Liver (tissue), 9 donors: ENCODE results near the gene COL26A1. TPM values are rescaled to one million over a fixed set of nuclear protein-coding genes. Genes with fewer than 3 reads are reported as not detected.

Source experiments
- DNase-seq: peaks from one replicate; pipeline ENCODE4 v3.0.0-alpha.2; 2017; ENCODE audit warnings: low spot score
- H3K27ac ChIP-seq, 2 donors: one replicate each; pipeline ENCODE4 v1.7.0; 2013; ENCODE audit warnings: inconsistent platforms in 2 of 2, low read length in 2 of 2, control low read depth in 1 of 2, low read depth in 1 of 2, mild to moderate bottlenecking in 1 of 2
- H3K27me3 ChIP-seq, 4 donors: one replicate each; pipeline versions ENCODE4 v1.6.1 to v1.7.0; 2013; ENCODE audit warnings: low read length in 3 of 4, inconsistent platforms in 1 of 4, mild to moderate bottlenecking in 1 of 4, moderate library complexity in 1 of 4; ENCODE audit not compliant: control insufficient read depth in 4 of 4, insufficient read depth in 4 of 4
- H3K36me3 ChIP-seq, 4 donors: one replicate each; pipeline versions ENCODE4 v1.6.1 to v1.7.0; 2013; ENCODE audit warnings: low read length in 3 of 4, mild to moderate bottlenecking in 3 of 4, low read depth in 1 of 4, moderate library complexity in 1 of 4; ENCODE audit not compliant: control insufficient read depth in 4 of 4, insufficient read depth in 3 of 4
- H3K4me1 ChIP-seq, 4 donors: one replicate each; pipeline versions ENCODE4 v1.6.1 to v1.7.0; 2013; ENCODE audit warnings: low read length in 3 of 4, mild to moderate bottlenecking in 3 of 4, moderate library complexity in 1 of 4; ENCODE audit not compliant: control insufficient read depth in 4 of 4, insufficient read depth in 4 of 4
- H3K4me3 ChIP-seq, 3 donors: one replicate each; pipeline versions ENCODE4 v1.6.1 to v1.7.0; 2013; ENCODE audit warnings: low read length in 3 of 3, control low read depth in 1 of 3, low read depth in 1 of 3, mild to moderate bottlenecking in 1 of 3
- H3K9ac ChIP-seq, 2 donors: one replicate each; pipeline ENCODE4 v1.7.0; 2013; ENCODE audit warnings: low read length in 2 of 2, mild to moderate bottlenecking in 2 of 2, moderate library complexity in 2 of 2, control low read depth in 1 of 2, low read depth in 1 of 2
- H3K9me3 ChIP-seq, 4 donors: one replicate each; pipeline versions ENCODE4 v1.6.1 to v1.7.0; 2013; ENCODE audit warnings: low read length in 3 of 4; ENCODE audit not compliant: control insufficient read depth in 4 of 4
- FOXA1 ChIP-seq: IDR thresholded peaks from 2 replicates; pipeline ENCODE4 v1.6.1; 2016; ENCODE audit warnings: antibody characterized with exemption
- FOXA2 ChIP-seq: IDR thresholded peaks from 2 replicates; pipeline ENCODE4 v1.6.1; 2016; ENCODE audit warnings: antibody characterized with exemption
- GABPA ChIP-seq, 2 donors: IDR thresholded peaks in 1 of 2; conservative IDR thresholded peaks in 1 of 2; 2 replicates each; pipeline ENCODE4 v1.6.1; 2016; ENCODE audit warnings: antibody characterized with exemption in 2 of 2, mild to moderate bottlenecking in 1 of 2, moderate library complexity in 1 of 2
- HNF4A ChIP-seq, 2 donors: conservative IDR thresholded peaks; 2 replicates each; pipeline ENCODE4 v1.6.1; 2016; ENCODE audit warnings: antibody characterized with exemption in 2 of 2, mild to moderate bottlenecking in 2 of 2
- HNF4G ChIP-seq: IDR thresholded peaks from 2 replicates; pipeline ENCODE4 v1.6.1; 2016; ENCODE audit warnings: antibody characterized with exemption
- JUND ChIP-seq, 2 donors: IDR thresholded peaks; 2 replicates each; pipeline ENCODE4 v1.6.1; 2016; ENCODE audit warnings: antibody characterized with exemption in 2 of 2
- NR2F2 ChIP-seq: IDR thresholded peaks from 2 replicates; pipeline ENCODE4 v1.6.1; 2016; ENCODE audit warnings: antibody characterized with exemption
- RAD21 ChIP-seq, 2 donors: IDR thresholded peaks; 2 replicates each; pipeline ENCODE4 v1.6.1; 2016; ENCODE audit warnings: antibody characterized with exemption in 2 of 2, mild to moderate bottlenecking in 2 of 2
- RXRA ChIP-seq, 2 donors: IDR thresholded peaks; 2 replicates each; pipeline ENCODE4 v1.6.1; 2017 to 2018; ENCODE audit warnings: antibody characterized with exemption in 2 of 2, mild to moderate bottlenecking in 1 of 2
- SP1 ChIP-seq: IDR thresholded peaks from 2 replicates; pipeline ENCODE4 v1.6.1; 2018; ENCODE audit warnings: antibody characterized with exemption, mild to moderate bottlenecking
- TAF1 ChIP-seq: conservative IDR thresholded peaks from 2 replicates; pipeline ENCODE4 v1.6.1; 2016; ENCODE audit warnings: antibody characterized with exemption, mild to moderate bottlenecking
- YY1 ChIP-seq: IDR thresholded peaks from 2 replicates; pipeline ENCODE4 v1.6.1; 2016; ENCODE audit warnings: antibody characterized with exemption, mild to moderate bottlenecking
- WGBS: extraction: QIAGEN DNeasy Blood & Tissue Kit; methylation state at CpG from one replicate; pipeline ENCODE4 v1.1.7; 2013; 5-methylcytosine and 5-hydroxymethylcytosine counted together
- polyA plus RNA-seq, 2 donors: library from polyadenylated mRNA; stranded (reverse) in 1 of 2; unstranded in 1 of 2; fragments of 200-250 nt in 1 of 2; fragments of >200 nt in 1 of 2; fragmentation: Nextera tagmentation in 1 of 2; extraction: Ambion mirVana in 1 of 2; gene quantifications; one replicate each; pipeline versions ENCODE4 v1.2.1 to v1.2.3, GENCODE V29; 2013 to 2015
- total RNA-seq, 2 donors: library from RNA; depleted of rRNA; stranded (reverse); fragments of >200 nt; gene quantifications; one replicate each; pipeline ENCODE4 v1.2.3, GENCODE V29; 2014
- TF ChIP-seq, protein P1 (sequence below): IDR thresholded peaks from 2 replicates; pipeline ENCODE4 v1.6.1; 2016; ENCODE audit warnings: antibody characterized with exemption
- TF ChIP-seq, protein P2 (sequence below): IDR thresholded peaks from 2 replicates; pipeline ENCODE4 v1.6.1; 2016; ENCODE audit warnings: antibody characterized with exemption
- TF ChIP-seq, protein P3 (sequence below): IDR thresholded peaks from 2 replicates; pipeline ENCODE4 v1.6.1; 2016; ENCODE audit warnings: antibody characterized with exemption
- TF ChIP-seq, protein P4 (sequence below): fragments of 150-350 bp; IDR thresholded peaks from 2 replicates; pipeline ENCODE4 v1.5.1; 2017; ENCODE audit warnings: improper control_type of control experiment, low read depth, low read length; ENCODE audit not compliant: missing input control
- TF ChIP-seq, protein P5 (sequence below): IDR thresholded peaks from 2 replicates; pipeline ENCODE4 v1.6.1; 2016; ENCODE audit warnings: antibody characterized with exemption, mild to moderate bottlenecking
- donor health status: healthy.
- donor health status: healthy.
- donor health status: healthy.
- donor health status: healthy.
- donor health status: healthy.

Gene COL26A1
- total and polyA plus RNA-seq, 4 donors = 0.76 to 1.8 (median 0.96) TPM

DNA sequence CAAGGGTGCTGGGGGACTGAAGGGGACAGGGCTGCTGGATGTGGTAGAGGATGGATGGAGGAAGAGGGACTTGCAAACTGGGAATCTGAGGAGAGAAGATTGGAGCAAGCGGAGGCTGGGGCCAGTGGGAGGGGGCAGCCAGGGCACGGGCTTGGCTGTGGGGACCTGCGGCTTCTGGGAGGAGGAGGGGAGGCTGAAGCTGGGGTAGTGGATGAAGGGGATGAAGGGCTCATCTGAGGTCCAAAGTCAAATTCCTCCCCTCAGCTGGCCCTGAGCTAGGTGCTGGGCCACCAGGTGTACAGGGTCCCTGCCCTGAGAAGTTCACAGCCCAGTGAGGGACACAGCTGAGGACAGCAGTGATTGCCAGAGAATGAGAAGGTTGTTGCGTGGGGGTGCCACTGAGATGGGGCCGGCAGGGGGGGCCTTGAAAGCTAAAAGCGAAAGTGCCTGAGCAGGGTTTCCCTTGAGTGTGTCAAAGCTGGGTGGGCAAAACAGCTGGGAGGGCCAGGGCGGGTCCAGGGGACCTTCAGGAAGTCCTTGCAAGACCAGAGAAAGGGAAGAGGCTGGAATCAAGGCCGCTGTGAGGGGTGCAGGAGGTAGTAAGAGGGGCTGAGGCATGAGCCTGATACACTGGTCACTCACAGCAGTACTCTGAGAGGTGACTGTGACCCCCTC, 191.2 kb downstream of the COL26A1 start:
- Histone ChIP-seq H3K27me3 (no peaks in the 10 kb centered on the region), H3K27ac (no peak overlapping the region), H3K9me3 (no peaks in the 10 kb centered on the region), H3K4me3 (no peak overlapping the region), H3K36me3 (no peaks in the 10 kb centered on the region), H3K9ac (no peak overlapping the region), H3K4me1 (no peaks in the 10 kb centered on the region)
- WGBS = 88% methylated on average over 8 of the region's 8 CpGs
- no peak for TF ChIP-seq SP1
- TF ChIP-seq, protein P1, sequence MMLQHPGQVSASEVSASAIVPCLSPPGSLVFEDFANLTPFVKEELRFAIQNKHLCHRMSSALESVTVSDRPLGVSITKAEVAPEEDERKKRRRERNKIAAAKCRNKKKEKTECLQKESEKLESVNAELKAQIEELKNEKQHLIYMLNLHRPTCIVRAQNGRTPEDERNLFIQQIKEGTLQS = no peak
- no peak for DNase-seq

DNA sequence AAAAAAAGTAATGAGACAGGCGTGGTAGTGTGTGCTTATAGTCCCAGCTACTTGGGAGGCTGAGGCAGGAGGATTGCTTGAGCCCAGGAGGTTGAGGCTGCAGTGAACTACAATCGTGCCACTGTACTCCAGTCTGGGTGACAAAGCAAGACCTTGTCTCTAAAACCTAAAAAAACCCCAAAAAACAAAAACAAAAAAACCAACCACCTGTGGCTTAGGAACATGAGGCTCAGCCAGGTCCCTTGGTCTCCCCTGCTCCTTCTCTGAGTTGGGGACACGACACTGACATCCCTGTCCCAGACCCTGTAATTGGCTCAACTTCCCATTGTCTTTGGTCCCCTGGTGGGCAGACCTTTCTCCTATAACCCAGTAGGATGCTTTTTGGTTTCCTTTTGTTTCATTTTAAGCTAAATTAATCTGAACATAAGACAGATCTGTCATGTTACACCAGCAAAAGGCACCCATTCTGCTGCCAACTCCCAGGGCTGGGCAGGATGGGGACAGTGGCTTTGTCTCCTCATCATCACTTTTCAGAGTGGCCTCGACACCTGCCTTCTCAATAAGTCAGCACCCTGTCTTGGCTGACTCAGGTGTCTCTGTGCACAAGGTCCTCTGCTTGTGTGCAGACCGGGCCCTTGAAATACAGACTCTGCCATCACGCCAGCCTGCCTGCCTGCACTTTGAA, 192.1 kb downstream of the COL26A1 start:
- H3K4me3 ChIP-seq = no peak overlapping the region
- WGBS = 92% methylated on average over 6 of the region's 6 CpGs
- H3K4me1 ChIP-seq = no peaks in the 10 kb centered on the region
- H3K36me3 ChIP-seq = no peaks in the 10 kb centered on the region
- no peak for DNase-seq
- H3K27ac ChIP-seq = no peak overlapping the region
- no peaks in the 10 kb centered on the region for H3K27me3 ChIP-seq
- no peak overlapping the region for H3K9ac ChIP-seq
- TF ChIP-seq, protein P2, sequence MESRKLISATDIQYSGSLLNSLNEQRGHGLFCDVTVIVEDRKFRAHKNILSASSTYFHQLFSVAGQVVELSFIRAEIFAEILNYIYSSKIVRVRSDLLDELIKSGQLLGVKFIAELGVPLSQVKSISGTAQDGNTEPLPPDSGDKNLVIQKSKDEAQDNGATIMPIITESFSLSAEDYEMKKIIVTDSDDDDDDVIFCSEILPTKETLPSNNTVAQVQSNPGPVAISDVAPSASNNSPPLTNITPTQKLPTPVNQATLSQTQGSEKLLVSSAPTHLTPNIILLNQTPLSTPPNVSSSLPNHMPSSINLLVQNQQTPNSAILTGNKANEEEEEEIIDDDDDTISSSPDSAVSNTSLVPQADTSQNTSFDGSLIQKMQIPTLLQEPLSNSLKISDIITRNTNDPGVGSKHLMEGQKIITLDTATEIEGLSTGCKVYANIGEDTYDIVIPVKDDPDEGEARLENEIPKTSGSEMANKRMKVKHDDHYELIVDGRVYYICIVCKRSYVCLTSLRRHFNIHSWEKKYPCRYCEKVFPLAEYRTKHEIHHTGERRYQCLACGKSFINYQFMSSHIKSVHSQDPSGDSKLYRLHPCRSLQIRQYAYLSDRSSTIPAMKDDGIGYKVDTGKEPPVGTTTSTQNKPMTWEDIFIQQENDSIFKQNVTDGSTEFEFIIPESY = no peak
- no peak for TF ChIP-seq TAF1
- TF ChIP-seq RAD21 (IDR thresholded peaks at IDR 0.05) = no peak
- TF ChIP-seq NR2F2 = no peak
- TF ChIP-seq GABPA (IDR thresholded peaks at IDR 0.05 in 1 of 2, conservative IDR thresholded peaks at IDR 0.05 in 1 of 2) = no peak
- TF ChIP-seq FOXA1 = no peak
- H3K9me3 ChIP-seq = no peaks in the 10 kb centered on the region

DNA sequence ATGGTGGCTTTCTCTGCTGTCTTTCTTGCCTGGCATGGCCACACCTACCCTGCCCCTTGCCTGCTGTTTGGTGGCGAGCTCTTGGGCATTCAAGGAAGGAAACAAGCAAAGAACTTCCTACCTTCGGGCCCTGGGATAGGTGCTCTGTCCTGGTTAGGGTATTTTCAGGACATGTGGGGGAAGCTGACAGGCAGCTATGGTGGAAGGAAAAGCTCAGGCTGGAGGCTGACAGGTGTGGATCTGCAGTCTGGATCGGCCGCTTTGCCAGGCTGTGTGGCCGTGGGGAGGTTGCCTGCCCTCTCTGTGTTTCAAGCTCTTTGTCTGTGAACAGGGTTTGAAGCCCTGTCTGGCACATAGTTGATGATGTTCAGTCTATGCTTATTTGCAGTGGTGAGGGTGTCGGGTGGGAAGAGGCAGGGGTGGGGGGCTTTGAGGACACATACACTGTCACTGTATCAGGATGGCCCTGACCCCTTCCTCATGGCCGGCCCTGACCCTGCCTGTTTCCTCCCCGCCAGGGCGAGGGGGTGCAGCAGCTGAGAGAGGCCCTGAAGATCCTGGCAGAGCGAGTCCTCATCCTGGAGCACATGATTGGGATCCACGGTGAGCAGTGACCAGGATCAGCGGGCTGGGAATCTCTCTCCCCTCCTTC, 192.7 kb downstream of the COL26A1 start:
- Histone ChIP-seq H3K9ac (no peak overlapping the region), H3K9me3 (no peaks in the 10 kb centered on the region), H3K4me1 (no peaks in the 10 kb centered on the region), H3K27me3 (no peaks in the 10 kb centered on the region), H3K4me3 (no peak overlapping the region), H3K36me3 (no peaks in the 10 kb centered on the region), H3K27ac (no peak overlapping the region)
- DNase-seq = no peak
- WGBS = 86% methylated on average over 12 of the region's 12 CpGs
- TF ChIP-seq SP1 (no peak), FOXA2 (no peak), TAF1 (no peak), HNF4G (no peak), HNF4A (conservative IDR thresholded peaks at IDR 0.05) (no peak), RAD21 (IDR thresholded peaks at IDR 0.05) (no peak), RXRA (IDR thresholded peaks at IDR 0.05) (no peak), YY1 (no peak), FOXA1 (no peak), GABPA (IDR thresholded peaks at IDR 0.05 in 1 of 2, conservative IDR thresholded peaks at IDR 0.05 in 1 of 2) (no peak), JUND (IDR thresholded peaks at IDR 0.05) (no peak), NR2F2 (no peak)
- TF ChIP-seq, protein P3, sequence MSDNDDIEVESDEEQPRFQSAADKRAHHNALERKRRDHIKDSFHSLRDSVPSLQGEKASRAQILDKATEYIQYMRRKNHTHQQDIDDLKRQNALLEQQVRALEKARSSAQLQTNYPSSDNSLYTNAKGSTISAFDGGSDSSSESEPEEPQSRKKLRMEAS = no peak
- TF ChIP-seq, protein P4, sequence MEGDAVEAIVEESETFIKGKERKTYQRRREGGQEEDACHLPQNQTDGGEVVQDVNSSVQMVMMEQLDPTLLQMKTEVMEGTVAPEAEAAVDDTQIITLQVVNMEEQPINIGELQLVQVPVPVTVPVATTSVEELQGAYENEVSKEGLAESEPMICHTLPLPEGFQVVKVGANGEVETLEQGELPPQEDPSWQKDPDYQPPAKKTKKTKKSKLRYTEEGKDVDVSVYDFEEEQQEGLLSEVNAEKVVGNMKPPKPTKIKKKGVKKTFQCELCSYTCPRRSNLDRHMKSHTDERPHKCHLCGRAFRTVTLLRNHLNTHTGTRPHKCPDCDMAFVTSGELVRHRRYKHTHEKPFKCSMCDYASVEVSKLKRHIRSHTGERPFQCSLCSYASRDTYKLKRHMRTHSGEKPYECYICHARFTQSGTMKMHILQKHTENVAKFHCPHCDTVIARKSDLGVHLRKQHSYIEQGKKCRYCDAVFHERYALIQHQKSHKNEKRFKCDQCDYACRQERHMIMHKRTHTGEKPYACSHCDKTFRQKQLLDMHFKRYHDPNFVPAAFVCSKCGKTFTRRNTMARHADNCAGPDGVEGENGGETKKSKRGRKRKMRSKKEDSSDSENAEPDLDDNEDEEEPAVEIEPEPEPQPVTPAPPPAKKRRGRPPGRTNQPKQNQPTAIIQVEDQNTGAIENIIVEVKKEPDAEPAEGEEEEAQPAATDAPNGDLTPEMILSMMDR = no peak
- TF ChIP-seq, protein P5, sequence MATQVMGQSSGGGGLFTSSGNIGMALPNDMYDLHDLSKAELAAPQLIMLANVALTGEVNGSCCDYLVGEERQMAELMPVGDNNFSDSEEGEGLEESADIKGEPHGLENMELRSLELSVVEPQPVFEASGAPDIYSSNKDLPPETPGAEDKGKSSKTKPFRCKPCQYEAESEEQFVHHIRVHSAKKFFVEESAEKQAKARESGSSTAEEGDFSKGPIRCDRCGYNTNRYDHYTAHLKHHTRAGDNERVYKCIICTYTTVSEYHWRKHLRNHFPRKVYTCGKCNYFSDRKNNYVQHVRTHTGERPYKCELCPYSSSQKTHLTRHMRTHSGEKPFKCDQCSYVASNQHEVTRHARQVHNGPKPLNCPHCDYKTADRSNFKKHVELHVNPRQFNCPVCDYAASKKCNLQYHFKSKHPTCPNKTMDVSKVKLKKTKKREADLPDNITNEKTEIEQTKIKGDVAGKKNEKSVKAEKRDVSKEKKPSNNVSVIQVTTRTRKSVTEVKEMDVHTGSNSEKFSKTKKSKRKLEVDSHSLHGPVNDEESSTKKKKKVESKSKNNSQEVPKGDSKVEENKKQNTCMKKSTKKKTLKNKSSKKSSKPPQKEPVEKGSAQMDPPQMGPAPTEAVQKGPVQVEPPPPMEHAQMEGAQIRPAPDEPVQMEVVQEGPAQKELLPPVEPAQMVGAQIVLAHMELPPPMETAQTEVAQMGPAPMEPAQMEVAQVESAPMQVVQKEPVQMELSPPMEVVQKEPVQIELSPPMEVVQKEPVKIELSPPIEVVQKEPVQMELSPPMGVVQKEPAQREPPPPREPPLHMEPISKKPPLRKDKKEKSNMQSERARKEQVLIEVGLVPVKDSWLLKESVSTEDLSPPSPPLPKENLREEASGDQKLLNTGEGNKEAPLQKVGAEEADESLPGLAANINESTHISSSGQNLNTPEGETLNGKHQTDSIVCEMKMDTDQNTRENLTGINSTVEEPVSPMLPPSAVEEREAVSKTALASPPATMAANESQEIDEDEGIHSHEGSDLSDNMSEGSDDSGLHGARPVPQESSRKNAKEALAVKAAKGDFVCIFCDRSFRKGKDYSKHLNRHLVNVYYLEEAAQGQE = no peak
- TF ChIP-seq, protein P1 = no peak
